PC-3 (cell line): ENCODE measurements around the gene CXADR.

Source experiments
- EZH2 ChIP-seq: fragments of 300-600 bp; sonication (generic); IDR thresholded peaks from one replicate; pipeline ENCODE4 v1.6.1; 2017; ENCODE audit warnings: antibody characterized with exemption, mild to moderate bottlenecking, low read length; ENCODE audit not compliant: unreplicated experiment
- TF ChIP-seq, protein P1 (sequence below): fragments of 300-600 bp; sonication (generic); conservative IDR thresholded peaks from 2 replicates; pipeline ENCODE4 v1.5.1; 2017; ENCODE audit warnings: antibody characterized with exemption, low read depth, mild to moderate bottlenecking, low read length

DNA sequence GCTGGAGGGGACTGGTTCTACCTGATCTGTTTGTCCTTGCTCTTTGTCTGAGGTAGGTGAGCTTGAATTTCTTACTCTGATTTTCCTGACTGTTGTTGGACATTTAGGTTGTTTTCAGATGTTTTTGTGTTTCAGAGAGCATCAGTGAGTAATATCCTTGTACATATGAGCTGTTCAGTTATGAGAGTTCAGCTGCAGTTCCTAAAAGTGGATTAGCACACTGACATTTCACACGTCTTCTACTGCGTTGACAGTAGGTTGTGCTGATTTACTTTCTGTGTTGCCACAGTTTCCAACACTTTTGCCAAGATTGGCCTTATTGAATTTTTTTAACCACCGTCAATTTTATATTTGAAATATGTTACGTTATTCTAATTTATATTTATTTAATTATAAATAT is 27.7 kb downstream of the CXADR start:
- TF ChIP-seq, protein P1, sequence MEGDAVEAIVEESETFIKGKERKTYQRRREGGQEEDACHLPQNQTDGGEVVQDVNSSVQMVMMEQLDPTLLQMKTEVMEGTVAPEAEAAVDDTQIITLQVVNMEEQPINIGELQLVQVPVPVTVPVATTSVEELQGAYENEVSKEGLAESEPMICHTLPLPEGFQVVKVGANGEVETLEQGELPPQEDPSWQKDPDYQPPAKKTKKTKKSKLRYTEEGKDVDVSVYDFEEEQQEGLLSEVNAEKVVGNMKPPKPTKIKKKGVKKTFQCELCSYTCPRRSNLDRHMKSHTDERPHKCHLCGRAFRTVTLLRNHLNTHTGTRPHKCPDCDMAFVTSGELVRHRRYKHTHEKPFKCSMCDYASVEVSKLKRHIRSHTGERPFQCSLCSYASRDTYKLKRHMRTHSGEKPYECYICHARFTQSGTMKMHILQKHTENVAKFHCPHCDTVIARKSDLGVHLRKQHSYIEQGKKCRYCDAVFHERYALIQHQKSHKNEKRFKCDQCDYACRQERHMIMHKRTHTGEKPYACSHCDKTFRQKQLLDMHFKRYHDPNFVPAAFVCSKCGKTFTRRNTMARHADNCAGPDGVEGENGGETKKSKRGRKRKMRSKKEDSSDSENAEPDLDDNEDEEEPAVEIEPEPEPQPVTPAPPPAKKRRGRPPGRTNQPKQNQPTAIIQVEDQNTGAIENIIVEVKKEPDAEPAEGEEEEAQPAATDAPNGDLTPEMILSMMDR, result no peak
- no peak for TF ChIP-seq EZH2
